Myocyte (in vitro differentiated cells): ENCODE results near the gene SON. TPM values are rescaled to one million over a fixed set of nuclear protein-coding genes. Genes with fewer than 3 reads are reported as not detected.
"Not testable (repeated sequence)": the region's sequence is repeated elsewhere in the genome, so short reads cannot be mapped to it uniquely, and the experiment has no call there.

Experiments used
- DNase-seq: peaks from one replicate; pipeline ENCODE4 v3.0.0-alpha.2; 2012; ENCODE audit warnings: low read depth
- polyA plus RNA-seq: library from polyadenylated mRNA; unstranded; fragments of >200 nt; gene quantifications from one replicate; pipeline ENCODE4 v1.2.1, GENCODE V29; 2012; ENCODE audit warnings: missing spikeins
- total RNA-seq: library from RNA; depleted of rRNA; stranded (reverse); fragments of >200 nt; gene quantifications from 2 replicates; pipeline ENCODE4 v1.2.3, GENCODE V29; 2014

Gene SON
- 116 and 181 TPM in 2 replicates for total RNA-seq
- 102 TPM for polyA plus RNA-seq

GRCh38 chr21:33542640-33543504 lies at the start of gene SON:
Gene SON, plus strand, starts transcription at chr21:33543038. Its CDS starts 55 bp downstream, at chr21:33543093.
- DNase-seq, result peak; percentile 99

GRCh38 chr21:33493756-33494155 lies 49.1 kb upstream of the SON start:
- DNase-seq, result no peak

GRCh38 chr21:33495743-33496142 lies 47.1 kb upstream of the SON start:
- DNase-seq, result no peak

- no peak for DNase-seq
Measured at GRCh38 chr21:33496345-33496744, 46.5 kb upstream of the SON start.

GRCh38 chr21:33505833-33506232 lies 37.0 kb upstream of the SON start:
- no peak for DNase-seq

- not testable (repeated sequence) for DNase-seq
Measured at GRCh38 chr21:33507003-33507402, 35.8 kb upstream of the SON start.

GRCh38 chr21:33510826-33511225 lies 32.0 kb upstream of the SON start:
- DNase-seq, result no peak

GRCh38 chr21:33511639-33512038 lies 31.2 kb upstream of the SON start:
- DNase-seq, result no peak

- no peak for DNase-seq
Measured at GRCh38 chr21:33512481-33512880, 30.4 kb upstream of the SON start.

GRCh38 chr21:33514229-33514628 lies 28.6 kb upstream of the SON start:
- DNase-seq, result no peak

GRCh38 chr21:33518899-33519298 lies 23.9 kb upstream of the SON start:
- no peak for DNase-seq

GRCh38 chr21:33522297-33522952 lies 20.4 kb upstream of the SON start:
- no peak for DNase-seq

- DNase-seq, result no peak
Measured at GRCh38 chr21:33522953-33523349, 19.9 kb upstream of the SON start.

GRCh38 chr21:33531007-33531406 lies 11.8 kb upstream of the SON start:
- DNase-seq, result no peak

GRCh38 chr21:33537212-33537611 lies 5.6 kb upstream of the SON start:
- no peak for DNase-seq

GRCh38 chr21:33539616-33540015 lies 3.2 kb upstream of the SON start:
- DNase-seq, result no peak

GRCh38 chr21:33540711-33541104 lies 2.1 kb upstream of the SON start:
- no peak for DNase-seq

- DNase-seq, result peak; percentile 20
Measured at GRCh38 chr21:33541105-33541711, 1.6 kb upstream of the SON start.

- peak; percentile 84 for DNase-seq
Measured at GRCh38 chr21:33541756-33542639, 840 bp upstream of the SON start, which contains the start of gene GART. Gene GART, minus strand, starts transcription at chr21:33542117. Its CDS starts 2,802 bp downstream, at chr21:33539315.

GRCh38 chr21:33543505-33544129 lies 779 bp downstream of the SON start:
- peak; percentile 3 for DNase-seq
